Esophagus squamous epithelium (tissue), 5 donors: ENCODE results near the gene NEK1. TPM values are rescaled to one million over a fixed set of nuclear protein-coding genes. Genes with fewer than 3 reads are reported as not detected.
"Not testable (repeated sequence)": the region's sequence is repeated elsewhere in the genome, so short reads cannot be mapped to it uniquely, and the experiment has no call there.

ENCODE experiments used
- DNase-seq: peaks from one replicate; lab custom pipeline; 2025; lab: John Stamatoyannopoulos, UW
- H3K27ac ChIP-seq, 4 donors: fragments of 200-600 bp; sonication (generic); one replicate each; pipeline ENCODE4 v1.5.1; 2016 to 2019; ENCODE audit warnings: mild to moderate bottlenecking in 1 of 4
- H3K27me3 ChIP-seq, 4 donors: fragments of 200-600 bp; sonication (generic); 1 replicate in 3 of 4; 2 replicates in 1 of 4; pipeline versions ENCODE4 v1.5.1 to v1.6.0; 2017 to 2021; ENCODE audit warnings: antibody characterized with exemption in 1 of 4
- H3K36me3 ChIP-seq, 3 donors: fragments of 200-600 bp; sonication (generic); one replicate each; pipeline ENCODE4 v1.5.1; 2016 to 2019
- H3K4me1 ChIP-seq, 3 donors: fragments of 200-600 bp; sonication (generic); one replicate each; pipeline ENCODE4 v1.5.1; 2017 to 2019
- H3K4me3 ChIP-seq, 4 donors: fragments of 200-600 bp; sonication (generic); 1 replicate in 3 of 4; 2 replicates in 1 of 4; pipeline ENCODE4 v1.5.1; 2016 to 2019; ENCODE audit warnings: mild to moderate bottlenecking in 2 of 4, moderate library complexity in 1 of 4
- H3K9me3 ChIP-seq, 3 donors: fragments of 200-600 bp; sonication (generic); one replicate each; pipeline ENCODE4 v1.5.1; 2016 to 2019
- CTCF ChIP-seq, 6 experiments: fragments of 450-650 bp in 4 of 6; fragments of 200-600 bp in 2 of 6; sonication (generic) in 2 of 6; IDR thresholded peaks; one replicate each; pipeline ENCODE4 v1.5.1; 2016 to 2019; ENCODE audit warnings: antibody characterized with exemption in 6 of 6, mild to moderate bottlenecking in 4 of 6, moderate library complexity in 4 of 6
- POLR2A ChIP-seq, 4 donors: fragments of 450-650 bp; IDR thresholded peaks; one replicate each; pipeline ENCODE4 v1.6.1; 2017; ENCODE audit warnings: antibody characterized with exemption in 4 of 4, mild to moderate bottlenecking in 4 of 4, moderate library complexity in 3 of 4
- WGBS, 2 donors: methylation state at CpG; one replicate each; pipeline ENCODE4 v1.1.5; 2018; 5-methylcytosine and 5-hydroxymethylcytosine counted together
- intact Hi-C: fragments of 100-400 bp; cut with DNase I; formaldehyde crosslinking; loops from one replicate; pipeline ENCODE4 v1.15.0; 2022
- total RNA-seq, 4 donors: library from RNA; depleted of rRNA; stranded (reverse); fragments of >200 nt; gene quantifications; one replicate each; pipeline ENCODE4 v1.1.0, GENCODE V29; 2016
- donor health status: DM: yes; HTN: yes; CAD: no.

Gene NEK1
- total RNA-seq, 4 donors from 2014 or later, result 3.8 to 12.0 (median 7.5) TPM

GRCh38 chr4:169458575-169458974 lies 153.8 kb downstream of the NEK1 start:
- H3K9me3 ChIP-seq, result no peaks in the 10 kb centered on the region
- peaks cover 0 to 24% (median 0%) of the 10 kb centered on the region in 3 donors for H3K36me3 ChIP-seq
- no peaks in the 10 kb centered on the region for H3K27me3 ChIP-seq
- DNase-seq, result no peak
- no peaks in the 10 kb centered on the region for H3K4me1 ChIP-seq
- no peak overlapping the region for H3K27ac ChIP-seq
- no peak for TF ChIP-seq CTCF (IDR thresholded peaks at IDR 0.05)
- no peak for TF ChIP-seq POLR2A (IDR thresholded peaks at IDR 0.05)
- no peak overlapping the region for H3K4me3 ChIP-seq
- intact Hi-C loops, result no loop called here

- H3K27me3 ChIP-seq, intact Hi-C loops, DNase-seq, H3K27ac ChIP-seq, H3K4me1 ChIP-seq, H3K4me3 ChIP-seq, H3K9me3 ChIP-seq: not testable (repeated sequence)
- 86 to 88% methylated on average over 1 of the region's 1 CpG for WGBS, 2 donors
- H3K36me3 ChIP-seq, result peaks cover 0 to 36% (median 0%) of the 10 kb centered on the region in 3 donors
Observed at GRCh38 chr4:169452644-169453043, 159.7 kb downstream of the NEK1 start.

GRCh38 chr4:169448935-169449334 lies 163.4 kb downstream of the NEK1 start:
- intact Hi-C loops, H3K4me1 ChIP-seq, H3K4me3 ChIP-seq, H3K9me3 ChIP-seq, DNase-seq, H3K27ac ChIP-seq, H3K27me3 ChIP-seq: not testable (repeated sequence)
- WGBS, 2 donors, result 76% methylated on average over 5 of the region's 10 CpGs; no CpG with 5 or more reads in 1 of the 2 donors
- peaks cover 0 to 60% (median 0%) of the 10 kb centered on the region in 3 donors for H3K36me3 ChIP-seq

GRCh38 chr4:169446824-169447223 lies 165.6 kb downstream of the NEK1 start:
- no peak for DNase-seq
- Histone ChIP-seq H3K36me3 (peaks cover 0 to 60% (median 0%) of the 10 kb centered on the region in 3 donors), H3K9me3 (peaks cover 0 to 21% (median 13%) of the 10 kb centered on the region in 3 donors), H3K27ac (no peak overlapping the region), H3K4me1 (no peaks in the 10 kb centered on the region), H3K4me3 (no peak overlapping the region), H3K27me3 (no peaks in the 10 kb centered on the region)
- intact Hi-C loops, result no loop called here
- WGBS, 2 donors, result 88 to 95% methylated on average over 4 of the region's 4 CpGs
- no peak for TF ChIP-seq POLR2A (IDR thresholded peaks at IDR 0.05)
- TF ChIP-seq CTCF (IDR thresholded peaks at IDR 0.05), result no peak

GRCh38 chr4:169443748-169444147 lies 168.6 kb downstream of the NEK1 start:
- DNase-seq, result no peak
- Histone ChIP-seq H3K4me1 (peaks cover 0 to 12% (median 0%) of the 10 kb centered on the region in 3 donors), H3K36me3 (peaks cover 0 to 49% (median 0%) of the 10 kb centered on the region in 3 donors), H3K9me3 (peaks cover 0 to 21% (median 13%) of the 10 kb centered on the region in 3 donors), H3K4me3 (no peak overlapping the region), H3K27ac (no peak overlapping the region), H3K27me3 (no peaks in the 10 kb centered on the region)
- intact Hi-C loops, result no loop called here
- TF ChIP-seq POLR2A (IDR thresholded peaks at IDR 0.05) (no peak), CTCF (IDR thresholded peaks at IDR 0.05) (no peak)
- 89 to 100% methylated on average over 1 of the region's 1 CpG for WGBS, 2 donors

- H3K27ac ChIP-seq, result no peak overlapping the region
- intact Hi-C loops, result no loop called here
- H3K9me3 ChIP-seq, result peaks cover 0 to 21% (median 13%) of the 10 kb centered on the region in 3 donors
- H3K36me3 ChIP-seq, result peaks cover 0 to 32% (median 0%) of the 10 kb centered on the region in 3 donors
- DNase-seq, result no peak
- peaks cover 0 to 12% (median 0%) of the 10 kb centered on the region in 3 donors for H3K4me1 ChIP-seq
- no peak overlapping the region for H3K4me3 ChIP-seq
- WGBS, 2 donors, result 88 to 96% methylated on average over 3 of the region's 3 CpGs
- H3K27me3 ChIP-seq, result no peaks in the 10 kb centered on the region
- TF ChIP-seq CTCF (IDR thresholded peaks at IDR 0.05) (no peak), POLR2A (IDR thresholded peaks at IDR 0.05) (no peak)
Observed at GRCh38 chr4:169440446-169440845, 171.9 kb downstream of the NEK1 start.
